Stimulated activated CD8-positive, alpha-beta memory T cell treated with anti-CD3 and anti-CD28 coated beads, Interleukin-12 subunit alpha, Interleukin-12 subunit beta, amount 100 ng/mL, for 24 hours (primary cell): ENCODE results near the gene ZNF221.
A peak's percentile ranks its signal among the peaks of the same experiment; 100 is the strongest.
"Not testable (repeated sequence)": the region's sequence is repeated elsewhere in the genome, so short reads cannot be mapped to it uniquely, and the experiment has no call there.

Experiments
- DNase-seq: peaks from one replicate; pipeline ENCODE4 v3.0.0-alpha.2; 2020; ENCODE audit errors: extremely low read depth

ZNF221 gene

DNA sequence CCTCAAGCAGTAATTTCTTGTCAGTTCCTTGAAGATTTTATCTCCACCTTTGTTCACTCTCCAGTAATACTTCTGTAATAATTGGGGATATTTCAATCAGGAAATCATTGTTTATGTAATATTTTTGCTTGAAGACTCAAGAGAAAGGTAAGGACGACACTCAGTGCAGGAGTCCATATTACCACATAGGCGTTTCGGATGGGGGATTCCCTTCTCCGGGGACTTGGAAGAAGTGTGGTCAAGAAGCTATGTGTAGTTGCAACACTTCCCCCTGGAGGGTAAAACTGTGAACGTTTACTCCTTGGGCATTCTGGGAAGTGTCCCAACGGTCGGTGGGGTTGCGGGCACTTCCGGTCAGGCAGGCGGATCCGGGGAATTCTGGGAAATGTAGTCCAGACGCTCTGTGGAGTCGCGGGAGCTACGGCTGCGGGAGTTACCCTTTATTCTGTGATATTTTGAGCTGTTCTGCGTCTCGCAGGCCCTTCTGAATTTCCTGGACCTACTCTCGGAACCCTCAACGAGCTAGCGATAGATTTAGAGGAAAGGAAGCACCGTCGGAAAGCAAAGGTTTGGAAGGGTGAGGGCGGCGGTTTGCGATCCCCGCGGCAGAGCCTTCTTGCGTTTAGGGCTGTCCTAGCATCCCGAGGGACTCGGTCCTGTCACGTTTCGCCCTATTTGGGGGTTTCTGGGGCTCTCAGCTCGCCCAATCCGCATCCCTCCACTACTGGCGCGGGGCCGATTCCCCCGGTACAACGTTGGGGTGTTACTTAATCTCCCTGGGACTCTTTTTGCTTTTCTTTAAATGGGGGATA lies at the start of gene ZNF221:
ZNF221 (plus strand) TSS at position 395 of the 812 bp plus-strand sequence. CDS start 11,499 bp downstream, outside the sequence.
- DNase-seq: peak; percentile 25

DNA sequence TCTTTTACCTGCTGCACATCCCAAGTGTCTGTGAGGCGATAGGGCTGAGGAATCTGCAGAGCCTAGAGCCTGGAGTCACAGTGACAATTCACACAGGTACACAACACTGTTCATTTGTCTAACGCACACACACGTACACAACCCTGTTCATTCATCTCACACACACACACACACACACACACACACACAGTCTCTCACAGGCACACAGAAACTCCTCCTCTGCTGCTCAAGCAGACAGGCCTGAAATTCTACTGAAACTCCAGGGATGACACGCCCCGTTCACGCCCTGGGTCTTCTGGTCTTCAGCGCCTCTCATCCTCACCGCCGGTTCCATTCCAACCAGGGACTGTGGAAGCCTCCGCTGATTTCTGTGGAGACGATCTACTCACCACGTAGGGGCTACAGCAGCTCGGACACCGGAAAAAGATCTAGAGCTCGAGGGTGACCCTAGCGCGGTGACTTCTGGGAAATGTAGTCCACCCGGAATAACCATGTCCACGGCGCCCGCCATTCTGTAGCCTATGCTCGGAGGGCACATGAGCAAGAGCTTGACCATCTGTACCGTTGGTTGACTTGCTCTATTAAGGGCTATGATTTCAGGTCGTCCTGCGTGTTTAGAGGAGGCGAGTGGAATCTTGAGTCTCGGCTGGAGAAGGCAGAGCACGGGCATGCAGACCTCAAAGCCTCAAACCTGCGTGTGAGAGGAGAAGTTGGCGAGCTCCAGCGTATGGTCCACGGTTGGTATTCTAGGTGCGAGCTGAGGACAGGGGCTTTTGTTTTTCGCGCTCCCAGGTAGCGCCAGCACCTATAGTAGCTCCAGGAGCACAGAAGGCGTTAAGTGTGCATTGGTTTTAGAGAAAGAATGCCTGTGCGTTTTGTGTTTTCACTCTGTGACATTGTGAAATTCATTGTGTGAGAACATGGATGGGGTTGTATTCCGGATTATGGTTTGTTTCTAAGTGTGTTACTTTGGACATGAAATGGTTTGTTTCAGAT lies 49.3 kb upstream of the ZNF221 start:
- DNase-seq: peak; percentile 31

DNA sequence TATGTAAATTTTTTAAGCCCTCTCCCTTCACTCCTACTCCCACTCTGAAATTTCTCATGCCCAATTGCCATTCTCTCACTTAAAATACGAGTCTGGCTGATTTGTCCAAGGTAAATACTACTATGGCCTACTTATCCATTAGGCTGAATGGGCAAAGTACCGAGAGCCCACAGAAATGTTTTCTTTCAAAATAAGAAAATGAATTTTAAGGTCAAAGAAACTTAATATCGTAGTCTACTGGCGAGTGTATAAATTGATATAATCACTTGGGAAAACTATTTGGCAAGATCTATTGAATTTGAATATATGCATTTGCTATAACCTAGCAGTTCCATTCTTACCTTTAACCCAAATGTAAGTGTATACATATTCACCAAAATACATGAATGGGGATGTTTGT lies 48.6 kb upstream of the ZNF221 start:
- DNase-seq: no peak

DNA sequence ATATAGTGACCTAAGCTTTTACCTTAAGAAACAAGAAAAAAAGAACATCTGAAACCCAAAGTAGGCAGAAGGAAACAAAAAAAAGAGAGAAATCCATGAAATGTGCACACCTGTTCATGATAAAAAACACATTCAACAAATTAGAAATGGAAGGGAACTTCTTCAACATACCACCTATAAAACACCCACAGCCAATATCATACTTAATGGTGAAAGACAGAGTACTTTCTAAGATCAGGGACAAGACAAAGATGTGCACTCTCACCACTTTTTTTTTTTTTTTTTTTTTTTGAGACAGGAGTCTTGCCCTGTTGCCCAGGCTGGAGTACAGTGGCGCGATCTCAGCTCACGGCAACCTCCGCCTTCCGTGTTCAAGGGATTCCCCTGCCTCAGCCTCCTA lies 45.1 kb upstream of the ZNF221 start:
- no peak for DNase-seq

DNA sequence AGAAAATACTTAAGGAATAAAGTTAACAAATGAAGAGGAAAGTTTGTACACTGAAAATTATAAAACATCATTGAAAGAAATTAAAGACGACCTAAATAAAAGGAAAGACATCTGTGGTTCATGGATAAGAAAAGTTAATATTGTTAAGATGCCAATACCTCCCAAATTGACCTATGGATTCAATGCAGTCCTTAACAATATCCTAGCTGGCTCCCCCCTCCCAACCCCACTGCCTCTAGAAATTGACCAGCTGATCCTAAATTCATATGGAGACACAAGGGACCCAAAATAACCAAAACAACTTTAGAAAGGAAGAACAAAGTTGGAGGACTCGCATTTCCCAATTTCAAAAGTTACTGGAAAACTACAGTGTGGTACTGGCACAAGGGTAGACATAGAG lies 44.3 kb upstream of the ZNF221 start:
- DNase-seq: no peak

DNA sequence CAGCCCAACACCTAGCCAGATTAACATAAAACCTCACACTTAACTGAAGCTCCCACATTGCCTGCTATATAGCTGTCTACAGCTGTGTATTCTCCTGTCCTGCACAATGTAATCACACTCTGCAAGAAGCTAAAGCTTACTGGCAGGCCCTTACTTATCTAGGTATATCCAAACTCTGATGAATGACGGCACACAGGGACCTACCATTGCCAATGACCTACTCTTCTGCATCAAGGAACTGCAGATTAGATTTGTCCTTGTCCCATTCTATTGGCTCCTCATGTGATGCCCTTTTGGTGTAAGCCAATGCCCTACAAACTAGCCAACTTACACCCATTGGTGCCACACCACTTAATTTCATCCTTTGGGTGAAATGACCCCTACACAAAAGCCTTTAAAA lies 42.4 kb upstream of the ZNF221 start:
- no peak for DNase-seq

DNA sequence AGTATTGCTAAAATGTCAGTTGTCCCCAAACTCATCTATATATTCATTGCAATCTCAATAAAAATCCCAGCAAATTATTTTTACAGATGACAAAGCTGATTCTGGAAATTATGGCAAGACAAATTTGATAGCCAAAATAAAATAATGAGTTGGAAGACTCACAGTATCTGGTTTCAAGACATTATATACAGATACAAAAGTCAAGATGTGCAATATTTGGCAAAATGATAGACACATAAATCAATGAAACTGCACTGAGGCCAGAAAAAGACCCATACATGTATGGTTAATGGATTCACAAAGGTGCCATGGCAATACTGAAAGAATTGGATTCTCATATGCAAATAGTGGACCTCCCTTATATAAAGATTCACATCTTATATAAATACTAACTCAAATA lies 40.1 kb upstream of the ZNF221 start:
- DNase-seq: no peak

DNA sequence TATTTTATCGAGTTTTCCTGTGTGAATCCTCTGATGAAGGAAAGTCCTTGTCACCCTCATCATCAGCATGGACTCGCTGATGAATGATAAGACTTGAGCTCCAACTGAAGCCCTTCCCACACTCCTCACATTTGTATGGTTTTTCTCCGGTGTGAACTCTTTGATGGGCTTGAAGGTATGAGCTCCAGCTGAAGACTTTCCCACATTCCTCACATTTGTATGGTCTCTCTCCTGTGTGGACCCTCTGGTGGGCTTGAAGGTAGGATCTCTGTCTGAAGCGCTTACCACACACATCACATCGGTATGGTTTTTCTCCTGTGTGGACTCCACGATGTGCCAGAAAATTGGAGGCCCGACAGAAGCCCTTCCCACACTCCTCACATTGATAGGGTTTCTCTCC lies 37.6 kb upstream of the ZNF221 start:
- DNase-seq: no peak

DNA sequence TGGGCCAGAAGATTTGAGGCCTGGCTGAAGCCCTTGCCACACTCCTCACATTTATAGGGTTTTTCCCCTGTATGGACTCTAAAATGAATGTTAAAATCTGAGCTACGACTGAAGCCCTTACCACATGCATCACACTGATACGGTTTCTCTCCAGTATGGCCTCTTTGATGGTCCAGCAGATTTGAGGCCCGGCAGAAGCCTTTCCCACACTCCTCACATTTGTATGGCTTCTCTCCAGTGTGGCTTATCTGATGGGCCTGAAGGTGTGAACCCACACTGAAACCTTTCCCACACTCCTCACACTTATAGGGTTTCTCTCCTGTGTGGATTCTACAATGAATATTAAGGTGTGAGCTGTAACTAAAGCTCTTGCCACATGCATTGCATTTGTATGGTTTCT lies 37.0 kb upstream of the ZNF221 start:
- no peak for DNase-seq

DNA sequence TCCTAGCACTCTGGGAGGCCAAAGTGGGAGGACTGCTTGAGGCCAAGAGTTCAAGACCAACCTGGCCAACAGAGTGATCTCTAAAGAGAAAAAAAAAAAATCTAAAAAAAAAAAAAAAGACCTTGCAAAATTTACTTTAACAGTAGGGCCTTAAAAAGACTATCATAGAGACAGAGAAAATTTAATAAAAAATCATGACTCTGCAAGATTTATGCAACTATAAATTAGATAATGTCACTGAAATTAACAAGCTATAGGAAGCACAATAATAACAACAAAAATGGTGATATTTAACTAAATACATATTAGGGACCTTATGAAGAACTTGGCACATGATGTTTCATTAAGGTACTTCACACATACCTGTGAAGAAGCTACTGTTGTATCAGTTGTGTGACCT lies 27.2 kb upstream of the ZNF221 start:
- DNase-seq: no peak

DNA sequence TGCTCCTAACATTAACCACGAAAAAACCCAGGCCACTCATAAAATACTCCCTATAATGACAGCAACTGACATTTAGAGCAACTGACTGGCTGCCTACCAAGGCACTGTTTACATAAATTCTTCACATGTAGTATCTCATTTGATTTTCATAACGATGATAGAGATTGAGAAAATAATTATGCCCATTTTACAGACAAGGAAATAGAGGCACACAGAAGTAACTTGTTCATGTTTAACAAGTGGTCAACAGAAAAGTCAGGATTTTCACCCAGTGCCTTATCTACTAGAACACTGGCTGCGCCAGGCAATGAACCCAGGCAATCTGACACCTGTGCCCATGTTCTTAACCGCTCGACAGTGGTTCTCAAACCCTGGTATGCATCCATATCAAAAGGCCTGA lies 22.2 kb upstream of the ZNF221 start:
- no peak for DNase-seq

DNA sequence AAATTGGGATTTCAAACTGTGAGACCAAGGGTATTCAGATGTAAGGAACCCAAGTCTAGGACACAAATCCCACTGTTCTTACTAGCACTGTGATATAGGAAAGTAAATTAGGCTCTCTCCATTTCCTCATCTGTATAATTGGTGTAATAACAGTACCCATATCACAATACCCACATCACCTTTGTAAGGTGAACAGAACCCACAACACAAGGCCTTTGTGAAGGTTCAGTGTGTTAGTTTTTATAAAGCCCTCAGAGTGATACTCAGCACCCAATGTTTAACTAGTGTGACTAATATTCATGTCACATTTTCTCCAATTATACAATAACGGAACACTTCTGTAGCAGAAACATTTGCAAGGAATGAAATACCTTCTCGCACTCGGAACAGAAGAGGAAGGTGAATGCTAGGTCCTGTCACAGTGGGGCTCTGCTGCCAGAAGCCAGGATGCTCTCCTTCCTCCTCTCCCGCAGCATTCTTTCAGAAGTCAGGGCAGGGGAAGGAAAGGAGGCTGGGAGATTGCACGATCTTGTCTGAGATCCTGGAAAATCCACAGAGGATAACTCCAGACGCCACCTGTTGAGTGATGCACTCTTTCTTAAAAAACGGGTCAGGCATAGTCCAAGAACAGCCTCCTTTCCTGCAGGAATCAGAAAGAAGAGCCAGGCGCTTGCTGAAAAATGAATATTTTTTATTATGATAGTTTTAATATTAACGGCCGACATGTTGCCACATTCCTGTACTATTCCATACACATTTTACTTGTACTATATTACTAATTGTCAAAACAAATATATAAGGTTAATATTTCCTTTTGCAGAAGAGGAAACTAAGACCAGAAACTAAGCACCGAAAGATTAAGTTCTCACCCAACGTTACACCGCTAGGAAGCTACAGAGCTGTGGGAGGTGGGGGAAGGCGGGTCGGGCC lies 16.7 kb upstream of the ZNF221 start:
- no peak for DNase-seq

DNA sequence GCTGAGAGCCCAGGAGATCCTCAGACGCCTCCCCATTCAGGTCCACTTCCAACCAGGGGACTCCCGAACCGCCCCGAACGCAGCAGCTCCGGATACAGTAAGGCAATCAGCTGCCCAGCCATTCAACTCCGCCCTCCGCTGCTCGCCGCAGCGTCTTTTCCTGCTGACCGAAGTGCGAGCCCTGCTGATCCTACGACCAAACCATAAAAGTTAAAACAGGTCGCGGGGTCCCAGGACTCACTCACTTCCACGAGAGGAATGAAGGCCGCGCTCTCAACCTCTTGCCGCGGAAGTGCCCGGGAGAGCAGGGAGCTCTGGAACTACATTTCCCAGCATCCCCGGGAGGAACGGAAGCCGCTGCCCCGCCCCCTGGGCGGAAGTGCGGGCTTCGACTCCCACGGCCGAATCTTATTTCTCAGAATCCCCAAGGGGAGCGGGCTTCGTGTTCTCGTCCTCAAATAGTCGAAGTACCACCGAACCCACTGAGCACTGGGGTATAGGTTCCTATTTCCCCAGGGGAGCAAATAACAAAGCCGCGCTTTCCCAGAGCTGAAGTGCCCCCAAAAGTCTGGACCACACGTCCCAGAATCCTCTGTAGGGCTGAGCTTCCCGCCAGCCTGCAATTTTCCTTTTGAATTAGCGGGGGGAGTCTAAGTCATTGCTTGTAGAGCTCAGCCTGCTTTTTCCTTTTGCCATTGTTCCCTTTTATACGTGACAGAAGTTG lies 15.9 kb upstream of the ZNF221 start, which contains the start of gene ZNF45:
ZNF45 (minus strand) TSS at position 298 of the 724 bp plus-strand sequence. CDS start 13,097 bp downstream, outside the sequence.
- DNase-seq: peak; percentile 72

DNA sequence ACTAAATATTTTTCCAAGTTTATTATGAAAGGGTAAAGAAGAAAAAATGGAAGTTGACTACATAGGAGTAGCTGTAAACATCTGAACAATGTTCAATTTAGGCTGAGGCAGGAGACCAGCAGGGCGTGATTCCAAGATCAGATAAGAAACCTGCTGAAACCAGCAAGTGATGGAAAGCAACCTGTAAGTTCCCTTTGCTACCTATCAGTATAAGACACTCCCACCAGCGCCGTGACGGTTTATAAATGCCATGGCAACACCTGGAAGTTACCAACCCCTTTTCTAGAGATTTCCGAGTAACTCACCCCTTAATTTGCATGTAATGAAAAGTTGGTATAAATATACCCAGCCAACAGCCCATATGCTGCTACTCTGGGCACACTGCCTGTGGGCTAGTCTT lies 14.8 kb upstream of the ZNF221 start:
- no peak for DNase-seq

DNA sequence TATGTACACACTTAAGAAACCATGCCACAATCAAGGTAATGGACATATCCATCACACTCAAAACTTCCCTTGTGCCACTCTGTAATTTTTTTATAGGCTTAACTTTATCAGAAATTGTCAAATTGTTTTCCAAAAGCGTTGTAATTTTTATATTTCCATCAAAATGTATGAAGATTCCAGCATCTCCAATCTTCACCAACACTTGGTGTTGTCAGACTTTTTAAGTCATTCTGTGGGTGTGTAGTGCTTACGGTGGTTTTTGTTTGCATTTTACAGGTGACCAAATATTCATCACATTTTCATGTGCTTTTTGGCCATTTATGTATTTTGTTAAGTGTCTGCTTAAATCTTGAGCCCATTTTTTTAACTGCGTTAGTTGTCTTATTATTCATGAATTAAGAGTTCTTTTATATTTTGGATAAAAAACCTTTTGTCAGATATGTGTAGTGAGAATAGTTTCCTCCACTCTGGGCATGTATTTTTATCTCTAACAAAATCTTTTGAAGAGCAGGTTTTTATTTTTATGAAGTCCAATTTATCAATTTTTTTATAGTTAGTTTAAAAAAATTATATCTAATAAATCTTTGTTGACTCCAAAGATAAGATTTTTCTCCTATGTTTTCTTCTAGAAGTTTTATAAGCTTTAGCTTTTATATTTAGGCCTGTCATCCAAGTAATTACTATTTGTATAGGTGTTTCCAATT lies 11.3 kb upstream of the ZNF221 start:
- no peak for DNase-seq

DNA sequence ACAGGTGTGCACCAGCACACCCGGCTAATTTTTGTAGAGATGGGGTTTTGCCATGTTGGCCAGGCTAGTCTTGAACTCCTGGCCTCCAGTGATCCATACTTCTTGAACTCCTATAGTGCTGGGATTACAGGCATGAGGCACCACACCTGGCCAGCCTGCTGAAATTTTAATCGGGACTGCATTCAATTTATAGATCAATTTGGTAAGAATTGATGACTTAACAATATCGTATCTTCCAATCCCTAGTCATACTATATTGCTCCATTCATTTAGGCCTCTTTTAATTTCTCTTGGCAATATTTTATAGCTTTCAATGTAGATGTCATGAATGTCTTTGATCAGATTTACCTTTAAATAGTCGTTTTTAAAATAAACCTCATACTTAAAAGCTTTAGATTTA lies 10.3 kb upstream of the ZNF221 start:
- DNase-seq: no peak

DNA sequence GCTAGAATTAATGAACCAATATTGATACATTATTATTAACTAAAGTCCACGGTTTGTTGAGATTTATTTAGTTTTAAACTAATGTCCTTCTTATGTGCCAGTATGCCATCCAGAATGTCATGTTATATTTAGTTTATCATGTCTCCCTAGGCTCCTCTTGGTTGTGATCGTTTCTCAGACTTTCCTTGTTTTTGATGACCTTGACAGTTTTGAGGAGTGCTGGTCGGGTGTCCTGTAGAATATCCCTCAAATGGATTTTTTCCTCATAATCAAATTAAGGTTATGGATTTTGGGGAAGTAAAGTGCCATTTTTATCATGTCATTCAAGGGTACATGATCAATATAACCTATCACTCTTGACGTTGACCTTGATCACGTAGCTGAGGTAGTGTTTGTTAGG lies 9.8 kb upstream of the ZNF221 start:
- DNase-seq: no peak

DNA sequence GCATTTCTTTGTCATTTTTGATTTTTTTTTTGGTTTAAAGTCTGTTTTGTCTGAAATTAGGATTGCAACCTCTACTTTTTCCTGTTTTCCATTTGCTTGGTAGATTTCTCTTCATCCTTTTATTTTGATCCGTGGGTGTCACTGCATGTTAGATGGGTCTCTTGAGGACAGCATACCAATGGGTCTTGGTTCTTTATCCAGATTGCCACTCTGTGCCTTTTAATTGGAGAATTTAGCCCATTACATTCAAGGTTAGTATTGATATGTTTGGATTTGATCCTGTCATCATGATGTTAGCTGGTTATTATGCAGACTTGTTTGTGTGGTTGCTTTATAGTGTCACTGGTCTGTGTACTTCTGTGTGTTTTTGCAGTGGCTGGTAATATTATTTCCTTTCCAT lies 3.6 kb upstream of the ZNF221 start:
- DNase-seq: not testable (repeated sequence)

DNA sequence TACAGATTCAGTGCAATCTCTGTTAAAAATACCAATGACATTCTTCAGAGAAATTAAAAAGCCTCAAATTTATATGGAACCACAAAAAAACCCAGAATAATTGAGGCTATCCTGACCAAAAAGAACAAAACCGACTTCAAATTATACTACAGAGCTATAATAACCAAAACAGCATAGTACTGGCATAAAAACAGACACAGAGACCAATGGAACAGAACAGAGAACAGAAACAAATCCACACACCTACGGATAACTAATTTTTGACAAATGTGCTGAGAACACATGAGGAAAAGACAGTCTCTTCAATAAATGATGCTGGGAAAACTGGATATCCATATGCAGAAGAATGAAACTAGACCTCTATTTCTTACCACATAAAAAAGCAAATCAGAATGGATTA lies 1.2 kb upstream of the ZNF221 start:
- not testable (repeated sequence) for DNase-seq

DNA sequence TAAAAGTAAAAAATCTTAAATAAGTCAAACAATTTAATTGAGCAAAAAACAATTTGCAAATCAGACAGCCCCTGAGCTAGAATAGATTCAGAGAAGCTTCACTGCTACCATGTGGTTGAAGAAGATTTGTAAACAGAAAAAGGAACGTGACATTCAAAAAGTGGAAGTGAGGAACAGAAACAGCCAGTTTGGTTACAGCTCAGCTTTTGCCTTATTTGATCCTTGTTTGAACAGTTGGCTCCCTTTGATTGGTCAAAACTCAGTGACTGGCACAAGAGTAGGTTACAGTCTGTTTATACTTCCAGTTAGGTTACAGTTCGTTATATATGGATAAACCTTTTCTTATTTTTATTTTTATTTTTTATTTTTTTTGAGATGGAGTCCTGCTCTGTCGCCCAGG lies 5.8 kb downstream of the ZNF221 start:
- no peak for DNase-seq
